ENCODE measurements around the gene STRN3.
"Not testable (repeated sequence)": the region's sequence is repeated elsewhere in the genome, so short reads cannot be mapped to it uniquely, and the experiment has no call there.

The STRN3 gene

DNA sequence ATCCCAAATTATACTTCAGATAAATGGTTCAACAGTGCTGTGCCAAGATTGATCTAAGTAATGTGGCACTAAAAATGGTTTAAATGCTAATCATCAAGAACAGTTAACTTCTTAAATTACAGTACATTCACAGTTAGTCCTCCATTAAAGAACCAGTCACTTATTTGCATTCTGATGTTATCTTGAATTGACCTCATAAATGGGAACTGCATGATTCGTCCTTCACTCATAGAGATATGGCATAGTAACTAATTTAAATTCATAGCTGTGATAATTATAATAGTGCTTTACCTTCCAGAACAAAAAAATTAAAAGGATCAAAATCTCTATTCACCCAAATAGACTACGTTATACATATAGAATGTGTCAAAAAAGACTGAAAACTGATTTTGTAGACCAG lies 90.7 kb downstream of the STRN3 start:
- Histone ChIP-seq H3K27me3 (ENCODE audit: insufficient read depth, low read length) (no peaks in the 10 kb centered on the region), H3K4me2 (ENCODE audit: low read length) (no peak overlapping the region), H3K79me2 (ENCODE audit: insufficient read depth, low read length) (no peaks in the 10 kb centered on the region), H3K4me3 (ENCODE audit: low read depth, low read length, poor library complexity, severe bottlenecking) (no peak overlapping the region), H3K9me3 (ENCODE audit: low read length) (no peaks in the 10 kb centered on the region), H3K27ac (ENCODE audit: low read depth, low read length, poor library complexity, severe bottlenecking) (no peak overlapping the region), H3K9ac (ENCODE audit: low read length) (no peak overlapping the region), H3K9me2 (ENCODE audit: low read depth, low read length) (no peaks in the 10 kb centered on the region), H3F3A (ENCODE audit: insufficient read depth, low read length) (no peaks in the 10 kb centered on the region), H2AFZ (ENCODE audit: low read length) (no peak overlapping the region), H3K4me1 (ENCODE audit: insufficient read depth, low read length, severe bottlenecking) (no peaks in the 10 kb centered on the region), H3K36me3 (ENCODE audit: insufficient read depth, low read length) (peaks cover 75% of the 10 kb centered on the region), H4K20me1 (ENCODE audit: insufficient read depth, low read length) (no peaks in the 10 kb centered on the region)
- no peak for TF ChIP-seq EZH2 (IDR thresholded peaks at IDR 0.05; ENCODE audit: borderline replicate concordance, low read length)
- TF ChIP-seq, protein P1, sequence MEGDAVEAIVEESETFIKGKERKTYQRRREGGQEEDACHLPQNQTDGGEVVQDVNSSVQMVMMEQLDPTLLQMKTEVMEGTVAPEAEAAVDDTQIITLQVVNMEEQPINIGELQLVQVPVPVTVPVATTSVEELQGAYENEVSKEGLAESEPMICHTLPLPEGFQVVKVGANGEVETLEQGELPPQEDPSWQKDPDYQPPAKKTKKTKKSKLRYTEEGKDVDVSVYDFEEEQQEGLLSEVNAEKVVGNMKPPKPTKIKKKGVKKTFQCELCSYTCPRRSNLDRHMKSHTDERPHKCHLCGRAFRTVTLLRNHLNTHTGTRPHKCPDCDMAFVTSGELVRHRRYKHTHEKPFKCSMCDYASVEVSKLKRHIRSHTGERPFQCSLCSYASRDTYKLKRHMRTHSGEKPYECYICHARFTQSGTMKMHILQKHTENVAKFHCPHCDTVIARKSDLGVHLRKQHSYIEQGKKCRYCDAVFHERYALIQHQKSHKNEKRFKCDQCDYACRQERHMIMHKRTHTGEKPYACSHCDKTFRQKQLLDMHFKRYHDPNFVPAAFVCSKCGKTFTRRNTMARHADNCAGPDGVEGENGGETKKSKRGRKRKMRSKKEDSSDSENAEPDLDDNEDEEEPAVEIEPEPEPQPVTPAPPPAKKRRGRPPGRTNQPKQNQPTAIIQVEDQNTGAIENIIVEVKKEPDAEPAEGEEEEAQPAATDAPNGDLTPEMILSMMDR (IDR thresholded peaks at IDR 0.05; ENCODE audit: low read length), result no peak

DNA sequence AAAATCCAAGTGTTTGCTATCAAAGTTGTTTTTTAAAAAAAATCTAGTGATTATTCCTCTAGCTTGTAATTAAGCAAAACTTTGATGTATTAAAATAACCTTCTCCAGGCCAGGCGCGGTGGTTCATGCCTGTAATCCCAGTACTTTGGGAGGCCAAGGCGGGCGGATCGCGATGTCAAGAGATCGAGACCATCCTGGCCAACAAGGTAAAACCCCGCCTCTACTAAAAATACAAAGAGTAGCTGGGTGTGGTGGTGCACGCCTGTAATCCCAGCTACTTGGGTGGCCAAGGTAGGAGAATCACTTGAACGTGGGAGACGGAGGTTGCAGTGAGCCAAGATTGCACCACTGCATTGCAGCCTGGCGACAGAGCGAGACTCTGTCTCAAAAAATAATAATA lies 92.2 kb downstream of the STRN3 start:
- not testable (repeated sequence) for H3K4me2 ChIP-seq (ENCODE audit: low read length); H3K79me2 ChIP-seq (ENCODE audit: insufficient read depth, low read length); H3K9ac ChIP-seq (ENCODE audit: low read length); H3K9me3 ChIP-seq (ENCODE audit: low read length); H3K27ac ChIP-seq (ENCODE audit: low read depth, low read length, poor library complexity, severe bottlenecking); H4K20me1 ChIP-seq (ENCODE audit: insufficient read depth, low read length); H3K27me3 ChIP-seq (ENCODE audit: insufficient read depth, low read length); H3K4me3 ChIP-seq (ENCODE audit: low read depth, low read length, poor library complexity, severe bottlenecking); H3F3A ChIP-seq (ENCODE audit: insufficient read depth, low read length); H3K4me1 ChIP-seq (ENCODE audit: insufficient read depth, low read length, severe bottlenecking); H3K9me2 ChIP-seq (ENCODE audit: low read depth, low read length); H2AFZ ChIP-seq (ENCODE audit: low read length)
- peaks cover 71% of the 10 kb centered on the region for H3K36me3 ChIP-seq (ENCODE audit: insufficient read depth, low read length)

DNA sequence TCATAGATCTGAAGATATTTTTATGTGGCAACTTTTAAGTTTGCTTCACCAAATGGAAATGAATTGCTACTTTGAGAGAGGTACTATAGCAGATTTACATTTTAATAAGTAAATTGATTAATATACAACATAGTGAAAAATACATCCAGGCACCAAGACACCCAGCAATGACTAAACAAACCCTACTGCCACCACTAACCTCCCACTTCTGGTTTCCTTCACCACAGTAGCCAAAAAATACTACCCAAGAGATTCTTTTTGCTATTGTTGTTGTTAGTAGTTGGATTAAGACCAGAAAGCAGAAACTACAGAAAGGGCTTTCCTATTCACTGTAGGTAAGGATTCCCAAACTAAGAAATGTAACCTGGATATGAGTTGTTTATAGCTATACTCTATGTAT lies 97.7 kb downstream of the STRN3 start:
- no peaks in the 10 kb centered on the region for H3K9me3 ChIP-seq (ENCODE audit: low read length)
- no peak overlapping the region for H3K9ac ChIP-seq (ENCODE audit: low read length)
- no peaks in the 10 kb centered on the region for H4K20me1 ChIP-seq (ENCODE audit: insufficient read depth, low read length)
- no peaks in the 10 kb centered on the region for H3K4me1 ChIP-seq (ENCODE audit: insufficient read depth, low read length, severe bottlenecking)
- peaks cover 42% of the 10 kb centered on the region for H3K36me3 ChIP-seq (ENCODE audit: insufficient read depth, low read length)
- no peaks in the 10 kb centered on the region for H3F3A ChIP-seq (ENCODE audit: insufficient read depth, low read length)
- H3K9me2 ChIP-seq (ENCODE audit: low read depth, low read length), result no peaks in the 10 kb centered on the region
- no peak overlapping the region for H2AFZ ChIP-seq (ENCODE audit: low read length)
- no peak for TF ChIP-seq EZH2 (IDR thresholded peaks at IDR 0.05; ENCODE audit: borderline replicate concordance, low read length)
- no peak overlapping the region for H3K4me3 ChIP-seq (ENCODE audit: low read depth, low read length, poor library complexity, severe bottlenecking)
- no peak overlapping the region for H3K4me2 ChIP-seq (ENCODE audit: low read length)
- H3K79me2 ChIP-seq (ENCODE audit: insufficient read depth, low read length), result no peaks in the 10 kb centered on the region
- H3K27ac ChIP-seq (ENCODE audit: low read depth, low read length, poor library complexity, severe bottlenecking), result no peak overlapping the region
- H3K27me3 ChIP-seq (ENCODE audit: insufficient read depth, low read length), result no peaks in the 10 kb centered on the region

DNA sequence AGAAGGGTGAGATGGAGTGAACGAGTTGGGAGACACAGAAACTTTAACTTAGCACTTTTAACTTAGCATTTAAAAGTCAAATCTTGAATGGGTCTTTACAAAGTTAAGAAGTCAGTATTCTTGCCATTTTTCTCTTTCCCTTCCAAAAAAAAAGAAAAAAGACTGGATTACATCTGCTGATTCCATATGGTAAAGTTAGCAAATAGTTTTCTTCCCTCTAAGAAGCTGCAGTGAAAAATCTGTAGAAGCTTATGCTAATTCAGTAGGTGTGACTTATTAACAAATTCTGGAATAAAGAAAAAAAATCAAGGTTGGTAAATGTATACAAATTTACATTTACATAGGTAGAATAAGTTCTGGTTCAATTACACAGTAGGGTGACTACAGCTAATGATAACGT lies 100.9 kb downstream of the STRN3 start:
- Histone ChIP-seq H2AFZ (ENCODE audit: low read length) (no peak overlapping the region), H3F3A (ENCODE audit: insufficient read depth, low read length) (no peaks in the 10 kb centered on the region), H4K20me1 (ENCODE audit: insufficient read depth, low read length) (no peaks in the 10 kb centered on the region), H3K9me2 (ENCODE audit: low read depth, low read length) (no peaks in the 10 kb centered on the region), H3K27me3 (ENCODE audit: insufficient read depth, low read length) (no peaks in the 10 kb centered on the region), H3K27ac (ENCODE audit: low read depth, low read length, poor library complexity, severe bottlenecking) (no peak overlapping the region), H3K4me3 (ENCODE audit: low read depth, low read length, poor library complexity, severe bottlenecking) (no peak overlapping the region), H3K9me3 (ENCODE audit: low read length) (no peaks in the 10 kb centered on the region), H3K4me2 (ENCODE audit: low read length) (no peak overlapping the region), H3K79me2 (ENCODE audit: insufficient read depth, low read length) (no peaks in the 10 kb centered on the region), H3K9ac (ENCODE audit: low read length) (no peak overlapping the region), H3K4me1 (ENCODE audit: insufficient read depth, low read length, severe bottlenecking) (peaks cover 13% of the 10 kb centered on the region), H3K36me3 (ENCODE audit: insufficient read depth, low read length) (peaks cover 27% of the 10 kb centered on the region; the same call in 1 of the 2 replicates)
- TF ChIP-seq, protein P1 (IDR thresholded peaks at IDR 0.05; ENCODE audit: low read length), result no peak
- TF ChIP-seq EZH2 (IDR thresholded peaks at IDR 0.05; ENCODE audit: borderline replicate concordance, low read length), result no peak

Data from OCI-LY1 (cell line).